ENCODE data around the gene CDC42BPA. TPM values are rescaled to one million over a fixed set of nuclear protein-coding genes. Genes with fewer than 3 reads are reported as not detected.

CDC42BPA gene
- total and polyA plus RNA-seq, 2 donors from 2014 or later: 11.2 to 60.7 TPM

DNA sequence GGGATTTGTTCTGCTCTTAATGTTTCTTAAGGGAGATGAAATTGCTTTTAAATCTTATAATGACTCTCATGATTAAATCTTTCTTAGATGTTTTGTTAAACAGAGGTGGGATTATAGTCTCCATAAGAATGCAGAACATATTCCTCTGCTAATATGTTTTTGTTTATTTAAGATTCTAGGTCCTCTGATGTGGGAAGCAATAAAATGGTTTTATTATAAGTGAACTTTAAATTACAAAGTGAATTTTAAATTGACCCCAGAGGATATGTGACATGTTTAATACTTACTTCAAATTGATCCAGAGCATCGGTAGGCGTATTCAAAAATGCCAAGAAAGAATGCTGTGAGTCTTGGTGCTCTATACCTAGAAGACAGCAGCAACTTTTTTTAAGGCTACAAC is 248.8 kb downstream of the CDC42BPA start:
- FAIRE-seq (no peak), DNase-seq (no peak)
- H3K4me1 ChIP-seq (ENCODE audit: control insufficient read depth in 2 of 3, insufficient read depth in 2 of 3, low read depth in 1 of 3, low read length in 3 of 3): no peaks in the 10 kb centered on the region
- intact Hi-C loops (cut with DNase I): no loop called here
- H3K9me3 ChIP-seq (ENCODE audit: control insufficient read depth in 2 of 3, insufficient read depth in 1 of 3, low read length in 3 of 3): no peaks in the 10 kb centered on the region
- no peaks in the 10 kb centered on the region for H3K27me3 ChIP-seq (ENCODE audit: control insufficient read depth, insufficient read depth, low read length)
- H3K9ac ChIP-seq (ENCODE audit: low read length in 3 of 3): no peak overlapping the region
- no peak overlapping the region for H3K4me3 ChIP-seq (ENCODE audit: low read length in 3 of 3)
- H3K36me3 ChIP-seq (ENCODE audit: control insufficient read depth in 2 of 3, insufficient read depth in 3 of 3, low read length in 3 of 3): peaks cover 0 to 2% (median 2%) of the 10 kb centered on the region in 3 donors
- TF ChIP-seq, protein P1, sequence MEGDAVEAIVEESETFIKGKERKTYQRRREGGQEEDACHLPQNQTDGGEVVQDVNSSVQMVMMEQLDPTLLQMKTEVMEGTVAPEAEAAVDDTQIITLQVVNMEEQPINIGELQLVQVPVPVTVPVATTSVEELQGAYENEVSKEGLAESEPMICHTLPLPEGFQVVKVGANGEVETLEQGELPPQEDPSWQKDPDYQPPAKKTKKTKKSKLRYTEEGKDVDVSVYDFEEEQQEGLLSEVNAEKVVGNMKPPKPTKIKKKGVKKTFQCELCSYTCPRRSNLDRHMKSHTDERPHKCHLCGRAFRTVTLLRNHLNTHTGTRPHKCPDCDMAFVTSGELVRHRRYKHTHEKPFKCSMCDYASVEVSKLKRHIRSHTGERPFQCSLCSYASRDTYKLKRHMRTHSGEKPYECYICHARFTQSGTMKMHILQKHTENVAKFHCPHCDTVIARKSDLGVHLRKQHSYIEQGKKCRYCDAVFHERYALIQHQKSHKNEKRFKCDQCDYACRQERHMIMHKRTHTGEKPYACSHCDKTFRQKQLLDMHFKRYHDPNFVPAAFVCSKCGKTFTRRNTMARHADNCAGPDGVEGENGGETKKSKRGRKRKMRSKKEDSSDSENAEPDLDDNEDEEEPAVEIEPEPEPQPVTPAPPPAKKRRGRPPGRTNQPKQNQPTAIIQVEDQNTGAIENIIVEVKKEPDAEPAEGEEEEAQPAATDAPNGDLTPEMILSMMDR (IDR thresholded peaks at IDR 0.05; ENCODE audit: borderline replicate concordance, extremely low read depth, insufficient read depth): no peak
- H3K27ac ChIP-seq (ENCODE audit: low read depth in 2 of 2, low read length in 2 of 2): no peak overlapping the region

DNA sequence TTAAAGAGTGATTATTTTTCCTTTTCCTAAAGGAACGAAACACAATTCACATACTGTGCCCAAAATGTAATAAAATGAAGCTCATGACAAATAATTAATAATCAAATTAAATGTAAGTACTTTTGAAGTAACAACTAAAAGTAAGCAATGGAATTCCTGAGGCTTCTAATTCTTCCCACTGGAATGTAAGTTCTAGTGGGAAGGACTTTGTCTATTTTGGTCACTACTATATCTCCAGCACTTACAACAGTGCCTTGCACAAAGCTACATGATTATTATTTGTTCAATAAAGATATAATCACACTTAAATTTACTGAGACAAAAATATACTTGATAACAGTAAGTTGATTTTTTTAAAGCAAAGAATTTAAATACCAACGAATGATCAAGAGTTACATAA is 249.4 kb downstream of the CDC42BPA start:
- intact Hi-C loops (cut with DNase I): no loop called here
- Histone ChIP-seq H3K9me3 (ENCODE audit: control insufficient read depth in 2 of 3, insufficient read depth in 1 of 3, low read length in 3 of 3) (no peaks in the 10 kb centered on the region), H3K9ac (ENCODE audit: low read length in 3 of 3) (no peak overlapping the region), H3K27me3 (ENCODE audit: control insufficient read depth, insufficient read depth, low read length) (no peaks in the 10 kb centered on the region), H3K4me3 (ENCODE audit: low read length in 3 of 3) (no peak overlapping the region), H3K4me1 (ENCODE audit: control insufficient read depth in 2 of 3, insufficient read depth in 2 of 3, low read depth in 1 of 3, low read length in 3 of 3) (no peaks in the 10 kb centered on the region), H3K27ac (ENCODE audit: low read depth in 2 of 2, low read length in 2 of 2) (no peak overlapping the region), H3K36me3 (ENCODE audit: control insufficient read depth in 2 of 3, insufficient read depth in 3 of 3, low read length in 3 of 3) (peaks cover 0 to 2% (median 2%) of the 10 kb centered on the region in 3 donors)
- FAIRE-seq (no peak), DNase-seq (no peak)
- TF ChIP-seq, protein P1 (IDR thresholded peaks at IDR 0.05; ENCODE audit: borderline replicate concordance, extremely low read depth, insufficient read depth): no peak

DNA sequence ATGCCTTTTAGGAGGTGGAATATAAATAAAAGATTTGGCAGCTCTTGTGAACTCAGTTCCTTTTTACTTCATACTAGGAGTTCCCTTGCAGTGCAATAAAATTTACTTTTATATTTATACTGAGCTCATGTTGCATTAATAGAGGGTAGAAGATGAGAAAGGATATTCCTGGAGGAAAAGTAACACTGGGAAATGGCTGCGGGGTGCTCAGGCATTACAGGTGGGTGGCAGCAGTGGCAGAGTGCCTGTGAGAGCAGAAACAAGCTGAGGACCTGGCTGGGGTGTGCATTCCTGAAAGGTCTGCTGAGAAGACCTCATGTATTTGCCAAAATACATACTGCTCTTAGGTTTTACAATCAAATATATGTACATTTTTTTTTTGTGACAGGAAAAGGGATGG is 251.3 kb downstream of the CDC42BPA start:
- Histone ChIP-seq H3K27me3 (ENCODE audit: control insufficient read depth, insufficient read depth, low read length) (no peaks in the 10 kb centered on the region), H3K9ac (ENCODE audit: low read length in 3 of 3) (no peak overlapping the region), H3K4me3 (ENCODE audit: low read length in 3 of 3) (no peak overlapping the region), H3K36me3 (ENCODE audit: control insufficient read depth in 2 of 3, insufficient read depth in 3 of 3, low read length in 3 of 3) (peaks cover 0 to 2% (median 0%) of the 10 kb centered on the region in 3 donors), H3K9me3 (ENCODE audit: control insufficient read depth in 2 of 3, insufficient read depth in 1 of 3, low read length in 3 of 3) (no peaks in the 10 kb centered on the region), H3K27ac (ENCODE audit: low read depth in 2 of 2, low read length in 2 of 2) (no peak overlapping the region), H3K4me1 (ENCODE audit: control insufficient read depth in 2 of 3, insufficient read depth in 2 of 3, low read depth in 1 of 3, low read length in 3 of 3) (no peaks in the 10 kb centered on the region)
- intact Hi-C loops (cut with DNase I): no loop called here
- FAIRE-seq (no peak), DNase-seq (no peak)
- TF ChIP-seq, protein P1 (IDR thresholded peaks at IDR 0.05; ENCODE audit: borderline replicate concordance, extremely low read depth, insufficient read depth): no peak

DNA sequence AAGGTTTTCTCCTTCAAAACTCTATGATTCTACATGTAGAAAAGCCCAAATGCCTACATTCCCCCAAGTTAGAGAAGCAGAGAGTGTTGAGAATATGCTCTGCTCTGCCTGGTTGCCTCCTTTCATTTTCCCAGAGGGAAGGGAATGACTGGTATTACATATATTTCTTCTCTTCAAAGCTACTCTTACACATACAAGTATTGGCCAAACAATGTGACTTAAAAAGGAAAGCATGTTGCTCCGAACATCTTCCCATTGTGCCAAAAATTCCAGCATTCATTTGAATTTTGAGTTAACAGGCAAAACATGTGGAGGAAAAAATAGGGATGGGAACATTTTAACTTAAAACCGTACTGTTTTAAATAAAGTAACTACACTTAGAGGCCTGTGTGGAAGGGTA is 253.0 kb downstream of the CDC42BPA start:
- FAIRE-seq (no peak), DNase-seq (no peak)
- Histone ChIP-seq H3K9me3 (ENCODE audit: control insufficient read depth in 2 of 3, insufficient read depth in 1 of 3, low read length in 3 of 3) (no peaks in the 10 kb centered on the region), H3K4me3 (ENCODE audit: low read length in 3 of 3) (no peak overlapping the region), H3K27me3 (ENCODE audit: control insufficient read depth, insufficient read depth, low read length) (no peaks in the 10 kb centered on the region), H3K4me1 (ENCODE audit: control insufficient read depth in 2 of 3, insufficient read depth in 2 of 3, low read depth in 1 of 3, low read length in 3 of 3) (no peaks in the 10 kb centered on the region), H3K9ac (ENCODE audit: low read length in 3 of 3) (no peak overlapping the region), H3K36me3 (ENCODE audit: control insufficient read depth in 2 of 3, insufficient read depth in 3 of 3, low read length in 3 of 3) (no peaks in the 10 kb centered on the region), H3K27ac (ENCODE audit: low read depth in 2 of 2, low read length in 2 of 2) (no peak overlapping the region)
- intact Hi-C loops (cut with DNase I): no loop called here
- TF ChIP-seq, protein P1 (IDR thresholded peaks at IDR 0.05; ENCODE audit: borderline replicate concordance, extremely low read depth, insufficient read depth): no peak
